Stomach (tissue), 4 donors: ENCODE data around the gene AKNA.

Source experiments
- CTCF ChIP-seq, 7 experiments: fragments of 450-650 bp in 4 of 7; fragments of 200-600 bp in 3 of 7; sonication (generic) in 3 of 7; IDR thresholded peaks; one replicate each; pipeline ENCODE4 v1.5.1; 2016 to 2019; ENCODE audit warnings: antibody characterized with exemption in 7 of 7, control low read depth in 2 of 7, mild to moderate bottlenecking in 1 of 7
- EP300 ChIP-seq: sonication (generic); formaldehyde crosslinking; IDR thresholded peaks from one replicate; pipeline ENCODE4 v1.6.1; 2017; ENCODE audit warnings: antibody characterized with exemption

GRCh38 chr9:114410910-114411309, 23.1 kb upstream of the AKNA start:
- TF ChIP-seq CTCF (IDR thresholded peaks at IDR 0.05): no peak
- TF ChIP-seq EP300: no peak
